Mesendoderm (in vitro differentiated cells): ENCODE measurements around the gene TCIRG1.

Experiments
- DNase-seq: peaks from one replicate; pipeline ENCODE4 v3.0.0; 2013
- H2AK5ac ChIP-seq: 2 replicates; pipeline ENCODE4 v1.6.1; 2013; ENCODE audit warnings: low read length, inconsistent platforms
- H2BK120ac ChIP-seq: 2 replicates; pipeline ENCODE4 v1.6.1; 2013; ENCODE audit warnings: low read depth, mild to moderate bottlenecking, low read length, moderate library complexity, mixed read lengths
- H2BK15ac ChIP-seq: replicated peaks from 2 replicates; pipeline ENCODE4 v1.6.1; 2013; ENCODE audit warnings: low read depth, mild to moderate bottlenecking, moderate library complexity
- H2BK5ac ChIP-seq: 2 replicates; pipeline ENCODE4 v1.6.1; 2013; ENCODE audit warnings: low read length, inconsistent platforms
- H3K18ac ChIP-seq: 2 replicates; pipeline ENCODE4 v1.6.1; 2013; ENCODE audit warnings: mild to moderate bottlenecking, low read length, mixed read lengths
- H3K23ac ChIP-seq: one replicate; pipeline ENCODE4 v1.6.1; 2013; ENCODE audit warnings: low read length
- H3K27ac ChIP-seq: 2 replicates; pipeline ENCODE4 v1.5.1; 2013; ENCODE audit warnings: low read depth, mild to moderate bottlenecking, inconsistent platforms, low read length, moderate library complexity
- H3K27me3 ChIP-seq: 2 replicates; pipeline ENCODE4 v1.6.1; 2013; ENCODE audit warnings: low read length, control low read depth, mild to moderate bottlenecking, inconsistent platforms; ENCODE audit not compliant: insufficient read depth, poor library complexity
- H3K36me3 ChIP-seq: 2 replicates; pipeline ENCODE4 v1.6.1; 2013; ENCODE audit warnings: low read length, inconsistent platforms; ENCODE audit not compliant: control insufficient read depth, insufficient read depth
- H3K4ac ChIP-seq: one replicate; pipeline ENCODE4 v1.6.1; 2013; ENCODE audit warnings: low read depth, mild to moderate bottlenecking, low read length, moderate library complexity
- H3K4me1 ChIP-seq: 2 replicates; pipeline ENCODE4 v1.6.1; 2013; ENCODE audit warnings: low read depth, low read length, inconsistent platforms; ENCODE audit not compliant: control insufficient read depth
- H3K4me2 ChIP-seq: 2 replicates; pipeline ENCODE4 v1.6.1; 2013; ENCODE audit warnings: low read length
- H3K4me3 ChIP-seq: 2 replicates; pipeline ENCODE4 v1.5.1; 2013; ENCODE audit warnings: mild to moderate bottlenecking, low read length
- H3K56ac ChIP-seq: one replicate; pipeline ENCODE4 v1.6.1; 2013; ENCODE audit warnings: low read length
- H3K79me1 ChIP-seq: 2 replicates; pipeline ENCODE4 v1.6.1; 2013; ENCODE audit warnings: low read length, inconsistent platforms
- H3K79me2 ChIP-seq: 2 replicates; pipeline ENCODE4 v1.6.1; 2013; ENCODE audit warnings: mild to moderate bottlenecking, low read length; ENCODE audit not compliant: control insufficient read depth, insufficient read depth
- H3K9ac ChIP-seq: 2 replicates; pipeline ENCODE4 v1.6.1; 2013; ENCODE audit warnings: low read length, inconsistent platforms
- H4K5ac ChIP-seq: one replicate; pipeline ENCODE4 v1.6.1; 2013; ENCODE audit warnings: low read length
- H4K8ac ChIP-seq: one replicate; pipeline ENCODE4 v1.6.1; 2013; ENCODE audit warnings: low read depth, mild to moderate bottlenecking, control low read depth, low read length, moderate library complexity
- WGBS: extraction: QIAGEN DNeasy Blood & Tissue Kit; methylation state at CpG from one replicate; pipeline ENCODE4 v1.1.7; 2013; ENCODE audit warnings: low lambda C conversion rate, missing lambda C conversion rate; ENCODE audit not compliant: insufficient coverage; ENCODE audit errors: extremely low coverage; 5-methylcytosine and 5-hydroxymethylcytosine counted together

The TCIRG1 gene

DNA sequence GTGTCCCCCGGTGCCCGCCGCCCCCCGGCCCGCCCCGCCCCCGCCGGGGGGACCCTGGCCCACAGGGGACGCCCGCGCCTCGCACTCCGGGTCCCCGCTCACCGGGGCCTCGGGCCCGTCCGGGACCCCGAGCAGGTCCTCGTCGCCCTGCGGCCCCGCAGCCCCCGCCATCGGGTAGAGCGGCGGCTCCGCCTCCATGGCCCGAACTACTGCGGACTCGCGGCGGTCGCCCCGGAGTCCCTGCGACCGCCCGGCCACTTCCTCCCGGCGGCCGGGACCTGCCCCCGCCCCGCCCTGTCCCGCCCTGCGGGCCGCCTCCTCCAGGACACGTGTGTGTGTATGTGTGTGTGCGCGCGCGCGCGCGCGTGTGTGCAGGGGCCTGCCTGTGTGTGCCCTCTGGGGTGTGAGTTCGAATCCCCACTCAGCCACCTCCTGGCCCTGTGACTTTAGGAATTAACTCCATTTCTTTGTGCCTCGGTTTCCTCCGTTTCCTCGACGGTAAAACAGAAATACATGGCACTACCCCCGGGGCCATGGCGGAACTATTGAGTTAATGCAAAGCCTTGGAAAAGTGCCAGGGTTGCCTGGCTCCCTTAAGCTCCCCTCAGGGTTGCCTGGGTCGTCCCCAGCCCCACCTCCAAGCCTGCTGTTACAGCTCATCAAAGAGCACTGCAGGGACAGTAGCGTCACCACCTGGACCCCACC, 34.8 kb upstream of the TCIRG1 start, which contains the start of gene UNC93B1:
Gene UNC93B1 (minus strand): TSS at position 252 of the 705 bp plus-strand sequence. CDS start 54 bp downstream, at position 198.
- Histone ChIP-seq H3K56ac (peak within 1 kb of the TSS; percentile 87), H3K9ac (peak within 1 kb of the TSS; percentile 75), H3K27me3 (no peaks in the 10 kb centered on the region), H4K8ac (no peak within 1 kb of the TSS), H3K79me2 (no peaks in the 10 kb centered on the region), H3K23ac (no peak within 1 kb of the TSS), H2BK120ac (no peak within 1 kb of the TSS), H3K4me1 (no peaks in the 10 kb centered on the region), H3K4me2 (peak within 1 kb of the TSS; percentile 56), H2BK5ac (no peak within 1 kb of the TSS), H2BK15ac (no peak within 1 kb of the TSS), H2AK5ac (peak within 1 kb of the TSS; percentile 85), H3K27ac (no peak within 1 kb of the TSS), H3K4me3 (peak within 1 kb of the TSS; percentile 47), H3K36me3 (no peaks in the 10 kb centered on the region), H3K18ac (peak within 1 kb of the TSS; percentile 64), H3K79me1 (no peaks in the 10 kb centered on the region), H4K5ac (no peak within 1 kb of the TSS), H3K4ac (no peak within 1 kb of the TSS)
- no CpG with 5 or more reads among the region's 64 CpGs for WGBS
- peak; percentile 86 for DNase-seq

DNA sequence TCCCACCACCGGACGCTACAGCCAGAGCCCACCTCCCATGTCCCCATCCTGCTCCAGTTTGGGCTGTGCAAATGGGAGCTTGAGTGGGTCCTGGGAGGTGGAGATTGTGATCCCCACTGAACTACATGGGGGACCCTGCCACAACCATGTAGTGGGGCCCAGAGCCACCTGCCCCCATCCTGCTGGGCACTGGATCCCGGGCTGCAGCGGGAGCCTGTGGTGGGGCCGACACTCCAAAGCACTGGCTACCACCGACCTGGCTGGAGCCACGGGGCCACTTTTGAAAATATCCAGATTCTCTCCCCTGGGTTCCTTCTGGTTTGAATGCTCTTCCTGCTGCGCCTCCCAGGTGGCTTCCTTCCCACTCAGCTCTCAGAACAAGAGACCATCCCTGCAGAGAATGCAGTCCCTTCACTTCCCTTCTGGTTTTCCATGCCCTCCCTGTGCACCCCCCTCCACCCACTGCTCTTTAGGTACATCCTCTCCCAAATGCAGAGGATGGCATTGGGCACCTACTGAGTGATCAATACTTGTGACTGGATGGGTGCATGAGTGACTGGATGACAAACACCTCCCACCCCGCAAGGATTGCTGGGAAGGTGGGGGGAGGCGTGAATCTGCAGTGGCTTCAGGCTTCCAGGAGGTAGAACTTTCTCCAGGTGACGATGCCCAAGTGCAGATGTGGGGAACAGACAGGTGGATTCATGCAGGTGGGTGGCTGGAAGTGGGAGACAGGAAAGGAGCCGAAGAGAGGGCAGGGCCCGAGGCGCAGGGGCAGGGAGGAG, 34.1 kb upstream of the TCIRG1 start:
- Histone ChIP-seq H3K79me2 (no peaks in the 10 kb centered on the region), H3K4me3 (no peak overlapping the region), H2BK15ac (no peak overlapping the region), H3K9ac (peak overlapping the region; percentile 44), H3K56ac (peak overlapping the region; percentile 69), H3K36me3 (no peaks in the 10 kb centered on the region), H3K18ac (no peak overlapping the region), H3K4me1 (no peaks in the 10 kb centered on the region), H2AK5ac (peak overlapping the region; percentile 85), H4K8ac (no peak overlapping the region), H3K4me2 (no peak overlapping the region), H3K4ac (no peak overlapping the region), H3K27ac (no peak overlapping the region), H3K23ac (no peak overlapping the region), H2BK120ac (no peak overlapping the region), H2BK5ac (no peak overlapping the region), H3K79me1 (no peaks in the 10 kb centered on the region), H4K5ac (no peak overlapping the region), H3K27me3 (no peaks in the 10 kb centered on the region)
- DNase-seq = no peak
- no CpG with 5 or more reads among the region's 14 CpGs for WGBS

DNA sequence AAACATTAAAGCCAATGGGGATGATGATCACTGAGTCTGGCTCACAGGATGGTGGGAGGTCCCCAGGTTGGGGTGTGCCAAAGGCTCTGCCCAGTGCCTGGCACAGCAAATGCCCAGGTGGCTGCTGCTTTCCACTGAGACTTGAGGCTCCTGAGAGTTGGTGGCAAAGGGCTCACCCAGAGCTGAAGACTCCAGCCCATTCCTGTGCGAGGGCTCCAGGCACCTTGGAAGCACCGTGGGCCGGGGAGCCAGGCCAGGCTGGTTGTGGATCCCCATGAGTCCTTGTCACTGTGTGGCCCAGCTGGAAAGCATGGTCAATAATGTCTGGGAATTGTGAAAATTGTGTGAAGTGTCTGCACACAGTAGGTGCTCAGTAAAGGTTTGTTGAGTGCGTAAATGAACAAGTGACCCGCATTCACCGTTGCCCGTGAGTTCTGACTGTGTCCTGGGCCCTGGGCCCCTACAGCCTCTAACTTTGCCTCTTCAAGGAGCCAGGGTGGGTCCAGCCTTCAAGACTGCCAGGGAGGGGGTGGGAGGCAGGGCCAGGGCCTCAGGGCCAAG, 32.1 kb upstream of the TCIRG1 start:
- Histone ChIP-seq H3K27ac (no peak overlapping the region), H3K18ac (no peak overlapping the region), H2AK5ac (no peak overlapping the region), H3K4me2 (no peak overlapping the region), H3K23ac (no peak overlapping the region), H2BK5ac (no peak overlapping the region), H3K36me3 (no peaks in the 10 kb centered on the region), H3K27me3 (no peaks in the 10 kb centered on the region), H3K79me1 (no peaks in the 10 kb centered on the region), H3K4me3 (no peak overlapping the region), H3K56ac (no peak overlapping the region), H4K8ac (no peak overlapping the region), H3K4me1 (no peaks in the 10 kb centered on the region), H2BK120ac (no peak overlapping the region), H2BK15ac (no peak overlapping the region), H3K9ac (no peak overlapping the region), H3K4ac (no peak overlapping the region), H3K79me2 (no peaks in the 10 kb centered on the region), H4K5ac (no peak overlapping the region)
- no peak for DNase-seq
- no CpG with 5 or more reads among the region's 7 CpGs for WGBS

DNA sequence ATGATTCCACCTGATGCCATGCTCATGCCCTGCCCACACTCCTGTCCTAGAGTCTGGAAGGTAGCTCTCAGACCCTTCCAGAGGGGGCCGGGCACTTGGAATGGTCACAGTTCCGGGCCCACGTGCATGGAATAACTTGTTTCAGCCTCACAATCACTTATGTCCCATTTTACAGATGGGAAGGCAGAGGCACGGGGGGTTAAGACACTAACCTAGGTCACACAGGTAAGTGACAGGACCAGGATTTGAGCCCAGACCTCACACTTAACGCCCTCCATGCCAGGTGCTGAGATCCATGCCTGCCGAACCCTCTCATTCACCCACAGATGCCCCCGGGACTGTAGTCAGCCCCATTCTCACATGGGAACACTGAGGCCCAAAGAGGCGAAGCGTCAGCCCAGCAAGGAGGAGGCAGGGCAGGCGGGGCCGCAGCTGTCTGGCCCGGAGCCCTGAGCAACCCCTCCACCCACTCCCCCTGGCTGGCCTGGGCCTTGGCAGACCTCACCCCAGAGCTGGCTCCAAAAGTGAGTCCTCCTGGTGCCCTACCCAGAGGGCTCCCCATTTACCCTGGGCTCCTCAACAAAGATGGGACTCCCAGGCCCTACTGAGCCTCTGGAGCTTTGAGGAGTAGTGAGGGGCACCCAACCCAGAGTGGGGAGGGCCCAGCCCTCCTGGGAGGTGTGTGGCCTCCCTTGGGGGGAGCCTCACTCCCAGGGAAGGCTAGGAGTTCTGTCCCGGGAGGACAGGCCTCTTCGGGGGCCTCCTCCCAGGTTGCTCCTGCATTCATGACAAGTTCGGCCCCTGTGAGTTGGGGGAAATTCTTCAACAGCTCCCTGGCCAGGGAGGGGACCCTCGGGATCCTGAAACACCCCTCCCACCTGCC, 31.1 kb upstream of the TCIRG1 start:
- no peak overlapping the region for H3K4me3 ChIP-seq
- no peaks in the 10 kb centered on the region for H3K79me2 ChIP-seq
- H4K5ac ChIP-seq = no peak overlapping the region
- H2AK5ac ChIP-seq = no peak overlapping the region
- H2BK5ac ChIP-seq = no peak overlapping the region
- no peaks in the 10 kb centered on the region for H3K79me1 ChIP-seq
- no peaks in the 10 kb centered on the region for H3K36me3 ChIP-seq
- DNase-seq = no peak
- H3K27me3 ChIP-seq = no peaks in the 10 kb centered on the region
- no peak overlapping the region for H3K18ac ChIP-seq
- H2BK120ac ChIP-seq = no peak overlapping the region
- H3K27ac ChIP-seq = no peak overlapping the region
- H3K4ac ChIP-seq = no peak overlapping the region
- H3K4me1 ChIP-seq = no peaks in the 10 kb centered on the region
- H3K23ac ChIP-seq = no peak overlapping the region
- H3K9ac ChIP-seq = no peak overlapping the region
- no peak overlapping the region for H3K4me2 ChIP-seq
- WGBS = no CpG with 5 or more reads among the region's 16 CpGs
- no peak overlapping the region for H4K8ac ChIP-seq
- H3K56ac ChIP-seq = no peak overlapping the region
- no peak overlapping the region for H2BK15ac ChIP-seq

DNA sequence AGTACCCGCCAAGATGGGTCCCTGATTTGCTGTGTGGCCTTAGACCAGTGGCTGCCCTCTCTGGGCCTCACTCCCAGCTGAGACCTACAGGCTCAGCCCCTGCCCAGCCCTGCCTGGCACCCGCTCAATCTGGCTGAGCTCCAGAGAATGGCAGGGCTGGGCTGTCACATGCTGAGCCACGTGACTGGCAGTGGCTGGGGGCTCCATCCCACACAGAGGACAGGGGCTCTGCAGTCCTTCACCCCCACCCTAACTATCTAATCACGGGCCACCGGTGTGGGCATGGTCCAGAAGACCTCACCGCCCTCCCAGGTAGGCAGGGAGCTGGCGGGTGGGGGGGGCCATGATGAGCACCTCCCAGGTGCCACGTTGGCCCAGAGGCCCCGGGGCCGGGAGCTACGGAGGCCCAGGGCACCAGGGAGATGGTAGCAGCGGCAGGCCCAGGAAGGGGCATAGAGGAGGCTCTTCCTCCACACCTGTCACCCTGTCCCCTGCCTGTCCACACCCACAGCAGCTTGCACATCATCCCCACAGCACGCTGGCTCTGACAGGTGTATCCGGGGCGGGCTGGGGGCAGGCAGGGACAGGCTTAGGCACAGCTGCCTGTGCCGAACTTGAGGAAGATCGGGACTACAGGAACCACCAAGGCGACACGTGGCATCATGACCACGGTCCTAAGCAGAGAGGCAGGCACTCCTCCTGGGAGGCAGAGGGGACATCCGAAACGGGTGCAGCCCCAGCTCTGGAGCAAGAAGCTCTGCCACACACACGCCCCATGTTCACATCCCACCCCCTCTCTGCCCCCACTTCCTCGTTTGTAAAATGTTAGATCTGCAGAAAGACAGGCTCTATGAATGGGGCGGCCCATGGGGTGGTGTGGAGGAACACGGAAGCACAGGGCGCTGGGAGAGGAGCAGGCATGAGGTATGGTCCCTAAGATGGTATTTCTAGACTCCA, 30.2 kb upstream of the TCIRG1 start:
- Histone ChIP-seq H3K18ac (no peak overlapping the region), H2BK5ac (no peak overlapping the region), H3K27me3 (no peaks in the 10 kb centered on the region), H3K4me3 (no peak overlapping the region), H3K79me2 (no peaks in the 10 kb centered on the region), H3K56ac (no peak overlapping the region), H3K4me1 (no peaks in the 10 kb centered on the region), H4K8ac (no peak overlapping the region), H3K9ac (no peak overlapping the region), H3K4ac (no peak overlapping the region), H3K36me3 (no peaks in the 10 kb centered on the region), H2BK15ac (no peak overlapping the region), H3K79me1 (no peaks in the 10 kb centered on the region), H3K27ac (no peak overlapping the region), H2AK5ac (no peak overlapping the region), H4K5ac (no peak overlapping the region), H3K23ac (no peak overlapping the region), H2BK120ac (no peak overlapping the region), H3K4me2 (no peak overlapping the region)
- DNase-seq = no peak
- WGBS = no CpG with 5 or more reads among the region's 27 CpGs
